ENCODE measurements around the gene KCNJ11. TPM values are rescaled to one million over a fixed set of nuclear protein-coding genes. Genes with fewer than 3 reads are reported as not detected.
A peak's percentile ranks its signal among the peaks of the same experiment; 100 is the strongest.

KCNJ11 gene
- total and polyA plus RNA-seq, 3 donors from 2014 or later, result 1.4 to 2.1 (median 1.7) TPM

GRCh38 chr11:17369094-17369493 is 19.4 kb downstream of the KCNJ11 start:
- DNase-seq, result no peak
- H3K27ac ChIP-seq, result no peak overlapping the region
- intact Hi-C loops (cut with DNase I; ENCODE audit: low total_unique reads), result no loop called here
- no peaks in the 10 kb centered on the region for H3K36me3 ChIP-seq (ENCODE audit: low read depth, missing control alignments)
- H3K4me3 ChIP-seq, result no peak overlapping the region
- H3K27me3 ChIP-seq, result no peaks in the 10 kb centered on the region
- TF ChIP-seq POLR2A (IDR thresholded peaks at IDR 0.05), result no peak
- TF ChIP-seq, protein P1, sequence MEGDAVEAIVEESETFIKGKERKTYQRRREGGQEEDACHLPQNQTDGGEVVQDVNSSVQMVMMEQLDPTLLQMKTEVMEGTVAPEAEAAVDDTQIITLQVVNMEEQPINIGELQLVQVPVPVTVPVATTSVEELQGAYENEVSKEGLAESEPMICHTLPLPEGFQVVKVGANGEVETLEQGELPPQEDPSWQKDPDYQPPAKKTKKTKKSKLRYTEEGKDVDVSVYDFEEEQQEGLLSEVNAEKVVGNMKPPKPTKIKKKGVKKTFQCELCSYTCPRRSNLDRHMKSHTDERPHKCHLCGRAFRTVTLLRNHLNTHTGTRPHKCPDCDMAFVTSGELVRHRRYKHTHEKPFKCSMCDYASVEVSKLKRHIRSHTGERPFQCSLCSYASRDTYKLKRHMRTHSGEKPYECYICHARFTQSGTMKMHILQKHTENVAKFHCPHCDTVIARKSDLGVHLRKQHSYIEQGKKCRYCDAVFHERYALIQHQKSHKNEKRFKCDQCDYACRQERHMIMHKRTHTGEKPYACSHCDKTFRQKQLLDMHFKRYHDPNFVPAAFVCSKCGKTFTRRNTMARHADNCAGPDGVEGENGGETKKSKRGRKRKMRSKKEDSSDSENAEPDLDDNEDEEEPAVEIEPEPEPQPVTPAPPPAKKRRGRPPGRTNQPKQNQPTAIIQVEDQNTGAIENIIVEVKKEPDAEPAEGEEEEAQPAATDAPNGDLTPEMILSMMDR (IDR thresholded peaks at IDR 0.05), result no peak
- H3K4me1 ChIP-seq, result no peaks in the 10 kb centered on the region
- no peaks in the 10 kb centered on the region for H3K9me3 ChIP-seq

DNA sequence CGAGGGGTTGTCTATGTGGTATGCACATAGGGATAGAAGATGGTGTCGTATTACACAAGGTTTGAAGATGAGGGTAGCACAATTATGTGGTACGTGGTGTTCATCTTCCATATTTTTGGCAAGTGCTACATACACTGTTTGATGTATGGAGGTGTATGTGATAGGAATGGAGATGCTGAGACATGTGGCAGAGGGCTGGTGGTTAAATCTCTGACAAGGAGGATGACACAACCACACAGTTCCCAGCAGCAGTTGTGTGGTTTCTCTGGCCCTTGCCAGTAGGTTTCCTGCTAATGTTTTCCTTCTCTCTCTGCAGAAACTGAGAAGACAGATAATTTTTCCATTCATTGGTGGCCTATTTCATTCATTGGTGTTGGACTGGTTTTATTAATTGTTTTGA is 19.9 kb downstream of the KCNJ11 start:
- intact Hi-C loops (cut with DNase I; ENCODE audit: low total_unique reads), result no loop called here
- Histone ChIP-seq H3K9me3 (no peaks in the 10 kb centered on the region), H3K36me3 (ENCODE audit: low read depth, missing control alignments) (no peaks in the 10 kb centered on the region), H3K4me3 (no peak overlapping the region), H3K4me1 (no peaks in the 10 kb centered on the region), H3K27me3 (no peaks in the 10 kb centered on the region), H3K27ac (no peak overlapping the region)
- 93 to 97% methylated on average over 3 of the region's 3 CpGs for WGBS, 2 donors
- DNase-seq, result no peak
- TF ChIP-seq POLR2A (IDR thresholded peaks at IDR 0.05), result no peak
- TF ChIP-seq, protein P1 (IDR thresholded peaks at IDR 0.05), result no peak

DNA sequence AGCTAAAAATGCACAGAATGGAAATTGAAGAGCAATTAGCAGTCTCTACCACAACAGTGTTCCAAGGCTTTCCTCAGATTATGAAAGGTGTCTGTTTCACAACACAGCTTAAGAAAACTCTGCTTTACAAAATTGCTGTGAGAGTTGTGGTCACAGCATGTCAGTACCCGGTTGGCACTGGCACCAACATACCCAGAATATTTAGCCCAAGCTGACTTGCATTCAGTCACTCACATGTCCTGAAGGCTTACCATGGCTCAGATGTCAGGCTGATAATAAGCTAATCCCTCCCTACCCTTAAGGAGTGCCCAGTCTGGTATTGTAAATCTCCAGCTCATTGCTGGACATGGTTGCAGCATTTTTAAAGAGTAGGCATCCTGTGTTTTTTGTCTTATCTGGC is 22.0 kb downstream of the KCNJ11 start:
- Histone ChIP-seq H3K4me3 (no peak overlapping the region), H3K27ac (no peak overlapping the region), H3K27me3 (no peaks in the 10 kb centered on the region), H3K4me1 (no peaks in the 10 kb centered on the region), H3K36me3 (ENCODE audit: low read depth, missing control alignments) (no peaks in the 10 kb centered on the region), H3K9me3 (no peaks in the 10 kb centered on the region)
- intact Hi-C loops (cut with DNase I; ENCODE audit: low total_unique reads), result no loop called here
- no peak for DNase-seq
- 92 to 100% methylated on average over 1 of the region's 1 CpG for WGBS, 2 donors
- TF ChIP-seq POLR2A (IDR thresholded peaks at IDR 0.05), result no peak
- TF ChIP-seq, protein P1 (IDR thresholded peaks at IDR 0.05), result no peak

GRCh38 chr11:17354601-17354991 is 33.9 kb downstream of the KCNJ11 start:
- peak; percentile 82 for DNase-seq

More at GRCh38 chr11:17354601-17354991, 33.9 kb downstream of the KCNJ11 start:
- intact Hi-C loops (cut with DNase I; ENCODE audit: low total_unique reads), result no loop called here
- Histone ChIP-seq H3K27ac (no peak overlapping the region), H3K9me3 (no peaks in the 10 kb centered on the region), H3K4me1 (peaks cover 4% of the 10 kb centered on the region), H3K27me3 (no peaks in the 10 kb centered on the region), H3K4me3 (no peak overlapping the region), H3K36me3 (ENCODE audit: low read depth, missing control alignments) (no peaks in the 10 kb centered on the region)
- 37 to 40% methylated on average over 3 of the region's 3 CpGs for WGBS, 2 donors
- TF ChIP-seq, protein P1 (IDR thresholded peaks at IDR 0.05), result peak; percentile 52 to 72 (median 62)
- TF ChIP-seq POLR2A (IDR thresholded peaks at IDR 0.05), result no peak

All from testis (tissue), 3 donors.